ENCODE results near the gene EGR4.

GRCh38 chr2:73282924-73283544, 10.3 kb downstream of the EGR4 start:
- TF ChIP-seq CTCF (conservative IDR thresholded peaks at IDR 0.05; ENCODE audit: low read depth, low read length) = no peak
- TF ChIP-seq EZH2phosphoT487 (IDR thresholded peaks at IDR 0.05; ENCODE audit: borderline replicate concordance, low read length) = no peak
